Epithelial cell of esophagus (primary cell): ENCODE measurements around the gene ZNF451.

ENCODE experiments used
- DNase-seq: peaks from one replicate; pipeline ENCODE4 v3.0.0; 2010; ENCODE audit warnings: low read depth
- H3K4me3 ChIP-seq: 2 replicates; pipeline ENCODE4 v1.5.1; 2011; ENCODE audit warnings: mild to moderate bottlenecking, low read length, control low read depth
- TF ChIP-seq, protein P1 (sequence below): IDR thresholded peaks from 2 replicates; pipeline ENCODE4 v1.5.1; 2011; ENCODE audit warnings: low read depth, mild to moderate bottlenecking, low read length, control low read depth, inconsistent platforms; ENCODE audit not compliant: insufficient read depth; ENCODE audit errors: missing control alignments

Gene ZNF451

DNA sequence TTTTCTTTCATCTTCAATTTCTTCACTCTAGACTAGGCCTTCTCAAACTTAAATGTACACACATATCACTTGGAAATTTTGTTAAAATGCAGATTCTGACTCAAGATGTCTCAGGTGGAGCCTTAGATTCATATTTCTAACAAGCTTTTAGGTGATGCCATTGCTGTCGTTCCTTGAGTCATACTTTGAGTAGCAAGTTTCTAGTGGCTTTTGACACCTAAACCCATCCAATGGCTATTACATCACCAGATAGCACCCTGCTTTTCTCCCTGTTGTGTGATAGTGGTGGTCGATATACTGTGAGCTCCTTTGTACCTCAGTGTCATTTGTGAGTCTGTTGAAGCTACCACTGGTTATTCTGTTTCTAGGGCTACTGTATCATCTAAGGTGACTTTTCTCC, 47.4 kb downstream of the ZNF451 start:
- DNase-seq = no peak
- TF ChIP-seq, protein P1, sequence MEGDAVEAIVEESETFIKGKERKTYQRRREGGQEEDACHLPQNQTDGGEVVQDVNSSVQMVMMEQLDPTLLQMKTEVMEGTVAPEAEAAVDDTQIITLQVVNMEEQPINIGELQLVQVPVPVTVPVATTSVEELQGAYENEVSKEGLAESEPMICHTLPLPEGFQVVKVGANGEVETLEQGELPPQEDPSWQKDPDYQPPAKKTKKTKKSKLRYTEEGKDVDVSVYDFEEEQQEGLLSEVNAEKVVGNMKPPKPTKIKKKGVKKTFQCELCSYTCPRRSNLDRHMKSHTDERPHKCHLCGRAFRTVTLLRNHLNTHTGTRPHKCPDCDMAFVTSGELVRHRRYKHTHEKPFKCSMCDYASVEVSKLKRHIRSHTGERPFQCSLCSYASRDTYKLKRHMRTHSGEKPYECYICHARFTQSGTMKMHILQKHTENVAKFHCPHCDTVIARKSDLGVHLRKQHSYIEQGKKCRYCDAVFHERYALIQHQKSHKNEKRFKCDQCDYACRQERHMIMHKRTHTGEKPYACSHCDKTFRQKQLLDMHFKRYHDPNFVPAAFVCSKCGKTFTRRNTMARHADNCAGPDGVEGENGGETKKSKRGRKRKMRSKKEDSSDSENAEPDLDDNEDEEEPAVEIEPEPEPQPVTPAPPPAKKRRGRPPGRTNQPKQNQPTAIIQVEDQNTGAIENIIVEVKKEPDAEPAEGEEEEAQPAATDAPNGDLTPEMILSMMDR = no peak
- no peak overlapping the region for H3K4me3 ChIP-seq

DNA sequence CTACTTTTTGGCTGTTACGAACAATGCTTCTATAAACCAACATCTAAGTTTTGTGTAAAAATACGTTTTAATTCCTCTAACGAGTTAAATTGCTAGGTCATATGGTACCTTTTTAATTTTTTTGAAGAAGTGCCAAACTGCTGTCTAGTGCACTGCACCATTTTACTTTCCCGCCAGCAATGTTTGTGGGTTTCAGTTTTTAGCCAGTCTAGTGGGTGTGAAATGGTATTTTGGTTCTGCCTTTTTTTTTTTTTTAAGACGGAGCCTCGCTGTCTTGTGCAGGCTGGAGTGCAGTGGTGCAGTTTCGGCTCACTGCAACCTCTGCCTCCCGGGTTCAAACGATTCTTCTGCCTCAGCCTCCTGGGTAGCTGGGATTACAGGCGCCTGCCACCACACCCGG, 48.0 kb downstream of the ZNF451 start:
- TF ChIP-seq, protein P1 = no peak
- DNase-seq = no peak
- H3K4me3 ChIP-seq = no peak overlapping the region

DNA sequence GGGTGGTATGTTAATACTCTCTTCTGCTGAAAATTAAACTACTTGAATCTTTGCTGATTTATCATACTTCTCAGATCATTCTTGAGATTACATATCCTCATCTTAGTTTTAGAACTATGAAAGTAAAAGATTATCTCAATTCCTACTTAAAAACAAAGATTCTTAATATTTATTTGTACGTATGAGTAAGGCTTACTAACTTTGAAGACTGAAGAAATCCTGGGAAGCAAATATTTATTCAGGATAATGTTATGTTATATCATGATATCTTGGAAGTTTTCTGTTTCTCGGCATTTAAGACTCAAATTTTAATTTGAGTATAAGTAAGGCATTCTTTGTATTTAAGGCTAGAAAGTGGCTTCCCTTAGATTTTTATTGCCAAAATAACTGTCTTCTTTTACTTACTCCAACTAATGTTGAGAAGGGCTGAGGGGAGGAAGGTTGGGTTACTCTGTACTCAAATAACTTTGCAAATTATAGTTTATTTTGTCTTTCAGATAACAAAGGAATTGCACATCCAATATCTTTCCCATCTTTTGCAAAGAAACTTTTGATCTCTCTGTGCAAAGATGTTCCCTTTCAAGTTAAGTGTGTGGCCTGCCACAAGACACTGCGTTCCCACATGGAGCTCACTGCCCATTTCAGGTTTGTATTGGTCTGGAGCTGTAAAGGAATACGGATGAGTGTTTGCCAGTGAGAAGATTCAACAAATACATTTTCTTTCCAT, 51.6 kb downstream of the ZNF451 start:
- H3K4me3 ChIP-seq = no peak overlapping the region
- DNase-seq = no peak
- TF ChIP-seq, protein P1 = no peak

DNA sequence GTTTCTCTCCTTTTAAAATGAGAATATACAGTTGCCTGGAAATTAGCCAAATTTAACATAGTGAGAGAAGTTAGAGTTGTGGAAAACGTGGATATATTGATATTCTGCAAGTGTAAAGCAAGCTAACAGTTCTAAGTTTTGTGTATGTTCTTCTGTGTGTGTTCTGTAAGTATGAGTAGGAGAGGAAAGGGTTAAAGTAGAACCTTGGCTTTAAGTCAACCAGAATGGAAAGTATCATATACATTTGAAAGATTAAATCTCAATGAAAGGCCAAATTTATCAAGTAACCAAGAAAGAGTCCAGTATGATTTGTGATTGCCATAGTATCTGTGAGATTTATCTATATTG, 52.2 kb downstream of the ZNF451 start:
- TF ChIP-seq, protein P1 = no peak
- no peak overlapping the region for H3K4me3 ChIP-seq
- DNase-seq = no peak

DNA sequence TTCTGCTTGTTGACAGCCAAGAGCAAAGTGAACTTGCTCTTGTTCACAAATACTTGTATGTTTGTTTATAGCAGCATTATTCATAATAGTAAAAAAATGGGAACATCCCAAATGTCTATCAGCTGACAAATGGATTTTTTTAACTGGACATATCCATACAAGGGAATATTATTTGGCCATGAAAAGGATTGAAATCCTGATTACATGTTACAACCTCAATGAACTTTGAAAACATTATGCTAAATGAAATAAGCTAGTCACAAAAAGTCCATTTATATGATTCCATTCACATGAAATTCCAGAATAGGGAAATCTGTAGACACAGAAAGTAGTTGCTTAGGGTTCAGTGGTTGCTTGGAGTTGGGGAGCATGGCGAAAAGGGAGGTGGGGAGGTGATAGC, 53.7 kb downstream of the ZNF451 start:
- DNase-seq = no peak
- TF ChIP-seq, protein P1 = no peak
- H3K4me3 ChIP-seq = no peak overlapping the region

DNA sequence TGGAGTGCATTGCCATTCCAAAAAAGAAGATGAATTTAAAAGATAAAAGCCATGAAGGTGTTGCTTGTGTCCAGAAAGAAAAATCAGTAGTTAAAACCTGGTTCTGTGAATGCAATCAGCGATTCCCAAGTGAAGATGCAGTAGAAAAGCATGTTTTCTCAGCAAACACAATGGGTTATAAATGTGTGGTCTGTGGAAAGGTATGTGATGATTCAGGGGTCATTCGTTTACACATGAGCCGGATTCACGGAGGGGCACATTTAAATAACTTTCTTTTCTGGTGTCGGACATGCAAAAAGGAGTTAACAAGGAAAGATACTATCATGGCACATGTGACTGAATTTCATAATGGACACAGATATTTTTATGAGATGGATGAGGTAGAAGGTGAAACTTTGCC, 57.4 kb downstream of the ZNF451 start:
- H3K4me3 ChIP-seq = no peak overlapping the region
- TF ChIP-seq, protein P1 = no peak
- DNase-seq = no peak
